Neuronal stem cell (in vitro differentiated cells): Measurements from ENCODE around the gene HSF4.
"Not testable (repeated sequence)": the region's sequence is repeated elsewhere in the genome, so short reads cannot be mapped to it uniquely, and the experiment has no call there.

Experiments used
- DNase-seq: peaks from one replicate; pipeline ENCODE4 v3.0.0-alpha.2; 2013; ENCODE audit warnings: low spot score
- H2AFZ ChIP-seq: one replicate; pipeline ENCODE4 v1.6.1; 2013; ENCODE audit warnings: mild to moderate bottlenecking, low read length, inconsistent platforms
- H2AK5ac ChIP-seq: 2 replicates; pipeline ENCODE4 v1.6.1; 2013; ENCODE audit warnings: low read depth, mild to moderate bottlenecking, inconsistent platforms, low read length, moderate library complexity, mixed read lengths
- H2BK120ac ChIP-seq: 2 replicates; pipeline ENCODE4 v1.6.1; 2013; ENCODE audit warnings: low read depth, mild to moderate bottlenecking, inconsistent platforms, low read length, moderate library complexity, mixed read lengths
- H2BK12ac ChIP-seq: one replicate; pipeline ENCODE4 v1.6.1; 2013; ENCODE audit warnings: low read length, inconsistent platforms
- H2BK15ac ChIP-seq: 2 replicates; pipeline ENCODE4 v1.6.1; 2013; ENCODE audit warnings: mild to moderate bottlenecking, low read length, inconsistent platforms, mixed read lengths
- H2BK5ac ChIP-seq: one replicate; pipeline ENCODE4 v1.6.1; 2013; ENCODE audit warnings: inconsistent platforms, mild to moderate bottlenecking, low read length, moderate library complexity
- H3K14ac ChIP-seq: one replicate; pipeline ENCODE4 v1.6.1; 2013; ENCODE audit warnings: low read length, inconsistent platforms
- H3K18ac ChIP-seq: 2 replicates; pipeline ENCODE4 v1.6.1; 2013; ENCODE audit warnings: low read length, inconsistent platforms
- H3K23ac ChIP-seq: 2 replicates; pipeline ENCODE4 v1.6.1; 2013; ENCODE audit warnings: low read depth, mild to moderate bottlenecking, mixed read lengths, low read length, inconsistent platforms; ENCODE audit not compliant: poor library complexity
- H3K27ac ChIP-seq: replicated peaks from 3 replicates; pipeline ENCODE4 v1.5.1; 2013; ENCODE audit warnings: low read length, inconsistent platforms
- H3K27me3 ChIP-seq, 3 experiments: 2 replicates each; pipeline ENCODE4 v1.6.1; 2013; ENCODE audit warnings: low read length in 3 of 3, mild to moderate bottlenecking in 2 of 3, inconsistent platforms in 1 of 3, low read depth in 1 of 3, mixed read lengths in 1 of 3, moderate library complexity in 1 of 3; ENCODE audit not compliant: control insufficient read depth in 3 of 3, insufficient read depth in 3 of 3
- H3K36me3 ChIP-seq, 2 donors: replicated peaks in 1 of 2; 2 replicates each; pipeline ENCODE4 v1.6.1; 2013; ENCODE audit warnings: low read length in 2 of 2; ENCODE audit not compliant: control insufficient read depth in 2 of 2, insufficient read depth in 2 of 2
- H3K4ac ChIP-seq: 2 replicates; pipeline ENCODE4 v1.6.1; 2013; ENCODE audit warnings: inconsistent platforms, mild to moderate bottlenecking, low read length, moderate library complexity
- H3K4me1 ChIP-seq, 2 donors: 1 replicate in 1 of 2; 2 replicates in 1 of 2; pipeline ENCODE4 v1.6.1; 2013; ENCODE audit warnings: low read length in 2 of 2, low read depth in 1 of 2; ENCODE audit not compliant: control insufficient read depth in 2 of 2, insufficient read depth in 1 of 2
- H3K4me2 ChIP-seq: one replicate; pipeline ENCODE4 v1.6.1; 2013; ENCODE audit warnings: mild to moderate bottlenecking, low read length, inconsistent platforms; ENCODE audit not compliant: insufficient read depth, poor library complexity, severe bottlenecking
- H3K4me3 ChIP-seq, 2 donors: 2 replicates each; pipeline ENCODE4 v1.5.1; 2013; ENCODE audit warnings: low read length in 2 of 2, mild to moderate bottlenecking in 2 of 2, inconsistent platforms in 1 of 2, moderate library complexity in 1 of 2
- H3K79me1 ChIP-seq: one replicate; pipeline ENCODE4 v1.6.1; 2013; ENCODE audit warnings: low read depth, mild to moderate bottlenecking, inconsistent platforms, low read length, moderate library complexity
- H3K9ac ChIP-seq: one replicate; pipeline ENCODE4 v1.6.1; 2013; ENCODE audit warnings: mild to moderate bottlenecking, low read depth, low read length, inconsistent platforms; ENCODE audit not compliant: poor library complexity
- H3K9me3 ChIP-seq, 2 donors: replicated peaks in 1 of 2; 2 replicates each; pipeline versions ENCODE3 to v1.6.1; 2013; ENCODE audit warnings: low read length in 2 of 2, mild to moderate bottlenecking in 2 of 2, inconsistent platforms in 1 of 2, low read depth in 1 of 2, mixed read lengths in 1 of 2, moderate library complexity in 1 of 2; ENCODE audit not compliant: control insufficient read depth in 2 of 2, insufficient read depth in 1 of 2
- H4K8ac ChIP-seq: one replicate; pipeline ENCODE4 v1.6.1; 2013; ENCODE audit warnings: low read depth, mild to moderate bottlenecking, inconsistent platforms, low read length, moderate library complexity
- H4K91ac ChIP-seq: one replicate; pipeline ENCODE4 v1.6.1; 2013; ENCODE audit warnings: low read length, low read depth, mild to moderate bottlenecking, inconsistent platforms; ENCODE audit not compliant: poor library complexity
- WGBS, 2 donors: extraction: QIAGEN DNeasy Blood & Tissue Kit; methylation state at CpG; one replicate each; pipeline ENCODE4 v1.1.7; 2013; ENCODE audit warnings: missing lambda C conversion rate in 2 of 2, mixed read lengths in 1 of 2; ENCODE audit not compliant: insufficient read length in 2 of 2, insufficient replicate concordance in 1 of 2; ENCODE audit errors: extremely low coverage in 2 of 2; 5-methylcytosine and 5-hydroxymethylcytosine counted together

The HSF4 gene

GRCh38 chr16:67116388-67117311 lies 47.9 kb upstream of the HSF4 start:
- Histone ChIP-seq H2BK120ac (no peak overlapping the region), H3K4me3 (no peak overlapping the region), H3K4me2 (no peak overlapping the region), H3K23ac (no peak overlapping the region), H3K4me1 (no peaks in the 10 kb centered on the region), H3K79me1 (peaks cover 2% of the 10 kb centered on the region), H2AK5ac (no peak overlapping the region), H3K9me3 (peaks cover 0 to 2% of the 10 kb centered on the region in 2 donors), H3K18ac (no peak overlapping the region), H2BK12ac (no peak overlapping the region), H3K27ac (no peak overlapping the region), H4K91ac (no peak overlapping the region), H2BK5ac (no peak overlapping the region), H3K27me3 (no peaks in the 10 kb centered on the region), H3K4ac (no peak overlapping the region), H3K36me3 (peaks cover 7 to 53% of the 10 kb centered on the region in 2 donors), H3K14ac (no peak overlapping the region), H2AFZ (no peak overlapping the region), H2BK15ac (no peak overlapping the region), H3K9ac (no peak overlapping the region), H4K8ac (no peak overlapping the region)
- WGBS, 2 donors = no CpG with 5 or more reads among the region's 13 CpGs
- no peak for DNase-seq

GRCh38 chr16:67117716-67118115 lies 46.8 kb upstream of the HSF4 start:
- DNase-seq = no peak
- Histone ChIP-seq H3K18ac (no peak overlapping the region), H3K9ac (no peak overlapping the region), H2AK5ac (no peak overlapping the region), H3K27ac (no peak overlapping the region), H3K4me3 (no peak overlapping the region), H3K23ac (no peak overlapping the region), H3K4ac (no peak overlapping the region), H2BK5ac (no peak overlapping the region), H3K4me1 (no peaks in the 10 kb centered on the region), H3K9me3 (peaks cover 0 to 2% of the 10 kb centered on the region in 2 donors), H2BK15ac (no peak overlapping the region), H3K14ac (no peak overlapping the region), H4K91ac (no peak overlapping the region), H3K4me2 (no peak overlapping the region), H2BK12ac (no peak overlapping the region), H2BK120ac (no peak overlapping the region), H3K36me3 (peaks cover 7 to 54% of the 10 kb centered on the region in 2 donors), H3K27me3 (no peaks in the 10 kb centered on the region), H2AFZ (no peak overlapping the region), H4K8ac (no peak overlapping the region), H3K79me1 (no peaks in the 10 kb centered on the region)
- WGBS, 2 donors = no CpG with 5 or more reads among the region's 9 CpGs

DNA sequence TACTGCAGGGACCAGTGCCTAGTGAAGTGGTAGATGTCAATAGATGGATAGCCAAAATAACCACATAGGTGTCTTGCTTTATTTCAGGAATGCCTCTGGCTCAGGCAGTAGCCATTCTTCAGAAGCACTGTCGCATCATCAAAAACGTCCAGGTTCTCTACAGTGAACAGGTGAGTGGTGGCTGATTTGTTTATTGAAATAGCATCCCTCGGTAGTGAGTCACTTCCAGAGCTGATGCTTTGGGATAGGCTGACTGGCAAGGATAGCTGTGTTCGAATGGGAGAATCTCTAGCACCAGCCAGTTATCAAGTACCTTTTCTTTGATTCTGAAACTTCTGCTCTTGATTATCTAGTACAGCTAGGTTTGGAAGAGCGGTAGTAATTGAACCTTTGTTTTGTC lies 44.5 kb upstream of the HSF4 start:
- H2BK15ac ChIP-seq = no peak overlapping the region
- no peak overlapping the region for H3K23ac ChIP-seq
- no peak overlapping the region for H2BK120ac ChIP-seq

DNA sequence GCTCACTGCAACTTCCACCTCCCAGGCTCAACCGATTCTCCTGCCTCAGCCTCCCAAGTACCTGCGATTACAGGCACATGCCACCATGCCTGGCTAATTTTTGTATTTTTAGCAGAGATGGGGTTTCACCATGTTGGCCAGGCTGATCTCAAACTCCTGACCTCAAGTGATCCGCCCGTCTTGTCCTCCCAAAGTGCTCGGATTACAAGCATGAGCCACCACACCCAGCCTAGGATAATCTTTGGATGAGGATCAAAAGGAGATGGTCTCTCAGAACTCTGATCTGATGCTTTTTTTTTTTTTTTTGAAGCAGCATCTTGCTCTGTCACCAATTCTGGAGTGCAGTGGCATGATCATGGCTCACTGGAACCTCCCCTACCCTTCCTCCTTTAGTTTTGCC lies 41.7 kb upstream of the HSF4 start:
- not testable (repeated sequence) for H2BK12ac ChIP-seq, H3K9ac ChIP-seq, H4K91ac ChIP-seq, H2AFZ ChIP-seq, H3K4ac ChIP-seq, H3K4me1 ChIP-seq, H3K4me3 ChIP-seq, H3K14ac ChIP-seq, H3K4me2 ChIP-seq, DNase-seq, H2AK5ac ChIP-seq, H3K23ac ChIP-seq, H3K9me3 ChIP-seq, H3K79me1 ChIP-seq, H3K27ac ChIP-seq, H2BK15ac ChIP-seq, H3K27me3 ChIP-seq, H4K8ac ChIP-seq, H2BK120ac ChIP-seq, H3K18ac ChIP-seq, H2BK5ac ChIP-seq
- WGBS, 2 donors = no CpG with 5 or more reads among the region's 5 CpGs
- peaks cover 7 to 69% of the 10 kb centered on the region in 2 donors for H3K36me3 ChIP-seq

More for the DNA sequence above, 44.5 kb upstream of the HSF4 start:
- Histone ChIP-seq H2AK5ac (no peak overlapping the region), H3K36me3 (peaks cover 7 to 69% of the 10 kb centered on the region in 2 donors), H3K4me3 (no peak overlapping the region), H3K79me1 (no peaks in the 10 kb centered on the region), H3K27ac (no peak overlapping the region), H3K9me3 (peaks cover 0 to 2% of the 10 kb centered on the region in 2 donors), H4K8ac (no peak overlapping the region), H3K14ac (no peak overlapping the region), H3K4me1 (no peaks in the 10 kb centered on the region), H2AFZ (no peak overlapping the region), H3K9ac (no peak overlapping the region), H3K18ac (no peak overlapping the region), H4K91ac (no peak overlapping the region), H3K4ac (no peak overlapping the region), H2BK5ac (no peak overlapping the region), H2BK12ac (no peak overlapping the region), H3K27me3 (no peaks in the 10 kb centered on the region), H3K4me2 (no peak overlapping the region)
- no CpG with 5 or more reads among the region's 5 CpGs for WGBS, 2 donors
- no peak for DNase-seq
